ENCODE data around the gene CHERP.
A peak's percentile ranks its signal among the peaks of the same experiment; 100 is the strongest.
"Not testable (repeated sequence)": the region's sequence is repeated elsewhere in the genome, so short reads cannot be mapped to it uniquely, and the experiment has no call there.

The CHERP gene

DNA sequence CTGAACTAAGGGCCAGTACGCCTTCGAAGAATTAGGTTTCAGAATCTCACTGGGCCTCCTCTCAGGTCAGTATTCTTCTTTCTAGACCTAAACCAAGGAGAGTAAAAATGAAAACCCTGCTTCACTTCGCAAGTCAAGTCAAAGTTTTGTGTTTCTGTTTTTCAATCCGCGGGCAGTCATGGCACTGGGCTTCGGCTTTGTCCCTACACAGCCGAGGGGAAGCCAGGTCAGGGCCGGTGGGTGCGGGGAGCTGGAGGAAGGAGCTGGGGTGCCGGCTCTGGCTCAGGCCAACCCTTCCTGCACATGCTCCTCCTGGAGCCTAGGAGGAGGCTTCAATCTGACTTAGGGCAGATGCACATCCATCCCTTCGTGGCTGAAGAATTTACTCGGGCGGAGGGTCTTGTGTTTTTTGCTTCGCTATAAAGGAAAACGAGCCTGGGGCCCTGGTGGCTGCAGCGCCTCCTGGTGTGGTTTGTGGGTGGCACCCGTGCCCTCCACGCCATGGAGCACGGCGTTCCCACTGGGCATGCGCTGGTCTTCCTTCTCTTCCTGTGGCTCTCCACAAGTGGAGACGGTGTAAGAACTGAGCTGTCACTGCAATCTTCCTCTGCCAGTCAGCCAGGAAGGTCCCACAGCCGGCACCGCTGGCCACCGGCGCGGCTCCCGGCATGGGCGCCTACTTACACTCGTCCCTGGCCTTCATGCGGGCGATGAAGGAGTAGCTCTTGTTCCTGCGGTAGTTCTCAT, 23.6 kb downstream of the CHERP start:
- no peak for DNase-seq

DNA sequence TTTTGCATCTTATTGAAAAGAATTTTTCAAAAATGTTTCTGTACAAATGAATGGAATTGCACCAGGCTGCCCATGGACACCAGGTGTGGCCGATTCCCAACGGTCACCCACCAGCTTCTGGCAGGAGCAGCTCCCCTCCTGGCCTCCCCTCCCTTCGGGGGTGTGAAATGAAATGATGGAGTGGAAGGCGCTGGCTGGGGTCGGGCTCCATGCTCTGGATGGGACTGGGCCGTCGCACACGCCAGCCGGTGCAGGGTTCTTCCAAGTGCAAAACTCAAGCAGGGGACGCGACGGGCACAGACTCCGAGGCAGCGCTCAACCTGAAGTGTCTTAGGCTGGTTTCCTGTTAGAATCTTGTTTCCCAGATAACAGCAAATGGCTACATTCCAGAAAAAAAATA, 24.2 kb downstream of the CHERP start:
- DNase-seq, result no peak

DNA sequence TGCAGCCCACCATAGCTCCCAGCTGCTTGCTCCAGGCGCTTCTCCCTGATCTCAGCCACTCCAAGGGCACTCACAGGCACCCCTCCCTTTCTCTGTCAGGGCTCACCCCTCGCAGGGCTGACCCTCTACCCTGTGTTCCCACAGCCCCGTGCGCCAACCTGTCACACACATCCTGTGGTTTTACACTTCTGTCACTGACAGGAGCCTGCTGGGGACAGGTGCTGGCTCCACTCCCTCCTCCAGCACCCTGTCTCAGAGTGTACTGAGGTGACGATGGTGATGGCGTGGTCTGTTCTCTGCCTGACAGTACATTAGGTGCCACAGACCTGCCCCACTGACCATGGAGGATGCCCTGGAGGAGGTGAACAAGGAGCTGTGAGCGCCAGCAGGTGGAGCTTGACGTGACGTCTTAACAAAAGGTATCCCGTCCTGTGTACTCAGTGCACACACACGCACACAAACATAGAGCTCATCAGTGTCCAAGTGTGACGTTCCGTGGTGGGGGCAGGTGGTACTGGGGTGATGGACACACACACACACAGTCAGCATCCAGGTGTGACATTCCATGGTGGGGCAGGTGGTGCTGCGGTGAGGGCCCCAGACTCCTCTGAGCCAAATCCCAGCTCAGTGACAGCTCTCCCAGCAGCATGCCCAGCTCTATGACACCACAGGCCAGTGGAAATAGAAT, 25.2 kb downstream of the CHERP start:
- DNase-seq, result no peak

DNA sequence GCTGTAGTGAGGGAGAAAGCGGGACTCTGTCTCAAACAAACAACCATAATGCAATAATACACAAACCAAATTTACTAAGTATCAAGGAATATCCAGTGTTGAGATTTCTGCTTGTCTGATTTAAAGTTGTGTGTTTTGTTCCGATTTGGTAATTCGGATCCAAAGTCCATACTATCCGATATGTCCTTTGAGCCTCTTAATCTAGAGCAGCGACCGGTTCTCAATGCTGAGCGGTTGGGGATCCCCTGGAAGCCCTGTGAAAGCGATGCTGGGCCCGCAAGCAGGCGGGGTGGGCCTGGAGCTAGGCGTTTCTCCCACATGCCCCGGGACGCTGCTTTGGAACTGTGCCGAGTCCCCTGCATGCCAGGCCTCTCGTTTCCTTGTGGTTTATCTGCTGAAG, 25.9 kb downstream of the CHERP start:
- DNase-seq, result no peak

DNA sequence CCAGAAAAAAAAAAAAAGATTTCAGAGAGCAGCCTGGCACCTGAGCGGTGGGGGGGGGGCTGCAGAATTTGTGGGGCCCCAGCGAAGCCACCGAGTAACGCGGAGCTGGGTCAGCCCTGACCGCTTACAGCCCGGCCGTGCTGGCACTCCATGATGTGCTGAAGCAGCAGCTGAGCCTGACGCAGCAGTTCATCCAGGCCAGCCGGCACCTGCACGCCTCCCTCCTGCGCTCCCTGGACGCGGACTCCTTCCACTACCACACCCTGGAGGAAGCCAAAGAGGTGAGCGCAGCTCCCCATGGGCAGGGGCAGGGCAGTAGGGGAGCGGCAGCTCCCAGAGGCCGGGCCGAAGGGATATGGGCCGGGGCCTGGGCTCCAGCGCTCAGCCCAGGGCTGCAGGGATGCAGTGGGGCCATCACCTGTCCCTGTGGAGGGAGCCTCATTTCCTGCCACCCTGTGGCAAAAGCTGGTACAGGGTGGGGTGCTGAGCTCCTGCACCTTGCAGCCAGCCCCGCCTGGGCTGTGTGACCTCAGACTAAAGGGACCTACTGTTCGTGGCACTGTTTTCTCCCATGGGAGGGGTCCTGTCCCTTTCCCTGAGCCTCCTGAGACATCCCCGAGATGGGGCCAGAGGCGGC, 27.7 kb downstream of the CHERP start:
- no peak for DNase-seq

DNA sequence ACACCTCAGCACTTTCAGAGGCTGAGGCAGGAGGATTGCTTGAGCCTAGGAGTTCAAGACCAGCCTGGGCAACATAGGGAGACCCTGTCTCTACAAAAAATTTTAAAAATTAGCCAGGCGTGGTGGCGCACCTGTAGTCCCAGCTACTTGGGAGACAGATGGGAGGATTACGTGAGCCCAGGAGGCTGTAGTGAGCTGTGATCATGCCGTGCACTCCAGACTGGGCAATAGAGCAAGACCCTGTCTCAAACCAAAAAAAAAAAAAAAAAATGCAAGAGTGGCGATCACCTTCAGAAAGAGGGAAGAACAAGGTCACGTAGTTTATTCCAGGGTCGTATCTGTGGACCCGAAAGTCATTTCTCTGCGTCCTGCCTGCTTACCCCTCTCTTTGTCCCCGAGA, 29.6 kb downstream of the CHERP start:
- not testable (repeated sequence) for DNase-seq

DNA sequence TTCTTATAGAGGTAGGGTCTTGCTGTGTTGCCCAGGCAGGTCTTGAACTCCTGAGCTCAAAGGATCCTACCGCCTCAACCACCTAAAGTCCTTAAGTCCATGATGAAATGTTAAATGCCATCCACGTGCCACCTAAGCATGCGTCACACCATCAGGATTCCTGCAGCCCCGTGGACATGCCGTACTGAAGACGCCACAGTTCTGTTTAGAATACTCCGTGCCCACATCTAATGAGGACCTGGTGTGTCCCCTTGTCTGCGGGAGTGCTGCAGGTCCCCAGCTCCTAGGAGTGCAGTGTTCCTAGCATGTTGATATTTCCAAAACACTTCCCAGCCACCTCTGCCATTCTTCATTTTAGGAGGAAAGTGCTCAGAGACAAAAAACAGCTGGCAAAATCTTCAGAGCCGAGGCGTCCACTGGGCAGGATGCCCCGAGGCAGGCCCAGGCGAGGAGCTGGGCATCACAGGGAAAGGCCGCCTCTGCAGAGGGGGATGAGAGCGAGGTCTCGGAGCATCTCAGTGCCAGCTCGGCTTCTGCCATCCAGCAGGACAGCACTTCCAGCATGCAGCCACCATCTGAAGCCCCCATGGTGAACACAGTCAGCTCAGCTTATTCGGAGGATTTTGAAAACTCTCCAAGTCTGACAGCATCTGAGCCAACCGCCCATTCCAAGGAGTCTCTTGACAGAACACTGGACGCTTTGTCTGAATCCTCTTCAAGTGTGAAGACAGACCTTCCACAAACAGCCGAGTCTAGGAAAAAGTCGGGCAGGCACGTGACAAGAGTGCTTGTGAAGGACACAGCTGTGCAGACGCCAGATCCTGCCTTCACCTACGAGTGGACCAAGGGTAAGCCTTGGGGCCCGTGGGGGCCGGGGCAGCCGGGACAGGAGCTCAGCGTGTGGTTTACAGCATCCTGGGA, 32.8 kb downstream of the CHERP start:
- no peak for DNase-seq

DNA sequence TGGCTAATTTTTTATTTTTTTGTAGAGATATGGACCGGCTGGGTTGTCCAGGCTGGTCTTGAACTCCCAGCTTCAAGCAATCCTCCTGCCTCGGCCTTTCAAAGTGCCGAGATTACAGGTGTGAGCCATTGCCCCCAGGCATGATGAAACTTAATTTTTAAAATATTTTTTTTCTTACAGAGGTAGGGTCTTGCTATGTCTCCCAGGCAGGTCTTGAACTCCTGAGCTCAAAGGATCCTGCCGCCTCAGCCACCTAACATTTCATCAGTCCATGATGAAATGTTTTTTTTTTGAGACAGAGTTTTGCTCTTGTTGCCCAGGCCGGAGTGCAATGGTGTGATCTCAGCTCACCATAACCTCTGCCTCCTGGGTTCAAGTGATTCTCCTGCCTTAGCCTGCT, 33.7 kb downstream of the CHERP start:
- no peak for DNase-seq

DNA sequence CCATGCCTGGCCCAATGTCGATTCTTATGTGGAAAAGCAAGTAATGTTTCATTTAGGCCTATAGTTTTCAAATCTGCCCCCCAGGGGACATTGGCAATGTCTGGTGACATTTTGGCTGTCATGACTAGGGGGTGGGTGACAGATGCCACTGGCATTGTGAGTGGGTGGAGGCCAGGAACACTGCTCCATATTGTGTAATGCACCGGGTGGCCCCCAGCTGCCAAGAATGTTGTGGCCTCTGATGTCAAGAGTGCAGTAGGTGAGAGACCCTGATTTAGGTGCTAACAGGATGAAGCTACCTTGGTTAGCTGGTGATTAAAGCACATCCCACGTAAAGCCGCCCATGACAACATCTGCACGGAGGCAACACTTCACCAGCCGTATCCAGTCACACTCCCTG, 35.3 kb downstream of the CHERP start:
- no peak for DNase-seq

DNA sequence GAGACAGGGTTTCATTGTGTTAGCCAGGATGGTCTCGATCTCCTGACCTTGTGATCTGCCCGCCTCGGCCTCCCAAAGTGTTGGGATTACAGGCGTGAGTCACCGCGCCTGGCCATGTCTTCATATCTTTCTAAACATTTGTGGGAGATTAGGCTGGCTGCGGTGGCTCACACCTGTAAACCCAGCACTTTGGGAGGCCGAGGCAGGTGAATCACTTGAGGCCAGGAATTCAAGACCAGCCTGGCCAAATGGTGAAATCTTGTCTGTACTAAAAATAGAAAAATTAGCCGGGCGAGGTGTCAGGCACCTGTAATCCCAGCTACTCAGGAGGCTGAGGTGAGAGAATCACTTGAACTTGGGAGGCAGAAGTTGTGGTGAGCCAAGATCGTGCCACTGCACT, 36.1 kb downstream of the CHERP start:
- DNase-seq, result not testable (repeated sequence)

DNA sequence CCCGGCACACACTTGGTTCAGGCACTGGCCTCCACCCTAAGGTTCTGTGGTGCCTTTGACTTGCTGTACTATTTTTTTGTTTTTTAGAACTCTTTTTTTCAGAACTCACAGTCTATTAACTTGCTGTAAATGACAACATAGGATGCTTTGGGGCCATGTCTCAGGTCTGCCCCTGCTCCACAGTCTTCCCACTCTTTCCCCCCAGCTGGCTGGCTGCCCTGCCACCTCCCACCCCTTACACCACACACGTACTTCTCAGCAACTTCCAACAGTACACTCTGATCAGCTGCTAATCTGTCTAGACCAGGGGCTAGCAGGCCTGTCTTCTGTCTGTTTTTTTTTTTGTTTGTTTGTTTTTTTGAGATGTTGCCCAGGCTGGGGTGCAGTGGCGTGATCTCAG, 38.0 kb downstream of the CHERP start:
- no peak for DNase-seq

DNA sequence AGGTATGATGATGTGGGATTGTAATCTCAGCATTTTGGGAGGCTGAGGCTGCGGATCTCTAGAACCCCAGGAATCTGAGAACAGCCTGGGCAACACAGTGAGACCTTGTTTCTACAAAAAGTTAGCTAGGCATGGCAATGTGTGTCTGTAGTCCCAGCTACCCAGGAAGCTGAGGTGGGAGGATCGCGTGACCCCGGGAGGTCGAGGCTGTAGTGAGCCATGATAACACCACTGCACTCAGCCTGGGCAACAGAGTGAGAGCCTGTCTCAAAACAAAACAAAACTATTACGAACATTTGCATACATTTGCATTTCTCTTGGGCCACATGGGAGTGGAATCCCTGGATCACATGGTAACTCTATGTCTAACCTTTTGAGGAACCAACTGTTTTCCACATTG, 44.4 kb downstream of the CHERP start:
- no peak for DNase-seq

DNA sequence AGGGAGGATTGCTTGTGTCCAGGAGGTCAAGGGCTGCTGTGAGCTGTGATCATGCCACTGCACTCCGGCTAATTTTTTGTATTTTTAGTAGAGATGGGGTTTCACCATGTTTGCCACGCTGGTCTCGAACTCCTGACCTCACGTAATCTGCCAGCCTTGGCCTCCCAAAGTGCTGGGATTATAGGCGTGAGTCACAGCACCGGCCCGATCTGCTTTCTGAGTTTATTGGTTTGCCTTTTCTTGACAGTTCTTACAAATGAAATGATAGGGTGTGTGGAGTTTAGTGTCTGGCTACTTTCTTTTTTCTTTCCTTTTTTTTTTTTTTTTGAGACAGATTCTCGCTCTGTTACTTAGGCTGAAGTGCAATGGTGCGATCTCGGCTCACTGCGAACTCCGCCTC, 45.2 kb downstream of the CHERP start:
- no peak for DNase-seq

DNA sequence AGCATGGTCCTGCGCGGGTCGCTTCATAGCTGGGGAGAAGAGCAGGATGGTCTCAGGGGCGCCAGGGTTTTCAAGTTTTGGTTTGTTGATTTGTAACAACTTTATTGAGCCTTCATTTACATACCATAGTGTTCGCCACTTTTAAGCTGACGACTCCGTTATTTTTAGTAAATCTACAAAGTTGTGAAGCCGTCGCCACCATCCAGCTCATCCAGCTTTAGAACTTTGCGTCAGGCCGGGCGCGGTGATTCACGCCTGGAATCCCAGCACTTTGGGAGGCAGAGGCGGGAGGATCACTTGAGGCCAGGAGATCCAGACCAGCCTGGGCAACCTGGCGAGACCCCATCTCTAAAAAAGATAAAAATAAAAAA, 45.6 kb downstream of the CHERP start:
- no peak for DNase-seq

DNA sequence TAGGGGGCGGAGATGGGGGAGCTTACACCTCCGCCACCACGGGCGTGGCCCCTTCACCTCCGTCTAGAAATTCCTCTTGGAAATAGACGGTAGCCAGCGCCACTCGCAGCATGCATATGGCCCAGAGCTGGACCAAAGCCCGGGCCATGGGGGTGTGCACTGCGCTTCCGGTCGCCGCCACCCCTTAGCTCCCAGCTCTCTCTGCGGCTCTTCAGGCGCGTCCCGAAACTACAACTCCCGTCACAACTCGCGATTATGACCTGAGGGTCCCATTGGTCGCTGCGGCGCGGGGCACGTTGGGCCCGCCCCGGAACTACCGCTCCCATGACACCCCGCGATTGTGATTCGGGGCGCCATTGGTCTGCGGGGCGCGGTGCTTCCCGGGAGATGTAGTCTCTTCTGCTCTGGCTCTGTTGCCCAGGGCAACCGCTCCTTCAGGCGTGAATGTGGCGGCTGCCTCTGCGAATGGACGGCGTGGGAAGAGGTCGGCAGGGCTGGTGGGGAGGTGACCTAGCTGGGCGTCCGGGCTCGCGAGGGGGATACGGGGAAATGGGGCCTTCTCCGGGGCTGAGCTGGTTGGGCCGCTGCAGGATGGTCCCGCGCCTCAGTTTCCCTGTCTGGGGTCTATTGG, 46.1 kb downstream of the CHERP start, which contains the start of the genes C19orf44 and CALR3:
Gene C19orf44, plus strand, starts transcription at position 413 of the 631 bp plus-strand sequence. CDS start 4,399 bp downstream, outside the sequence.
Gene CALR3, minus strand, starts transcription at position 186 of the 631 bp plus-strand sequence. Its CDS starts 38 bp downstream, at position 148.
- peak; percentile 100 for DNase-seq

DNA sequence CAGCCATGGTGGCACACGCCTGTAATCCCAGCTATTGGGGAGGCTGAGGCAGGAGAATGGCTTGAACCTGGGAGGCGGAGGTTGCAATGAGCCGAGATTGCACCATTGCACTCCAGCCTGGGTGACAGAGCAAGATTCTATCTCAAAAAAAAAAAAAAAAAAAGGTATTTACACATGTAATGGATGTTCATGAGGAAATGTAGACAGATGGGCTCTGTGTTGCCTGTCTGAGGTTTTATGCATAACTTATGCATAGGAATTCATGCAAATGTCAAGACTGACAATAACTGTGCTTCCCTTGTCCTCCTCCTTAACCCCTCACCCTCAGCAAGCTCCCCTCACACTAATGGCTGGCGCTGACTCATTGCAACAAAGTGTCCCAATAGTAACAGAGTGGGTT, 55.8 kb downstream of the CHERP start:
- peak; percentile 32 for DNase-seq

DNA sequence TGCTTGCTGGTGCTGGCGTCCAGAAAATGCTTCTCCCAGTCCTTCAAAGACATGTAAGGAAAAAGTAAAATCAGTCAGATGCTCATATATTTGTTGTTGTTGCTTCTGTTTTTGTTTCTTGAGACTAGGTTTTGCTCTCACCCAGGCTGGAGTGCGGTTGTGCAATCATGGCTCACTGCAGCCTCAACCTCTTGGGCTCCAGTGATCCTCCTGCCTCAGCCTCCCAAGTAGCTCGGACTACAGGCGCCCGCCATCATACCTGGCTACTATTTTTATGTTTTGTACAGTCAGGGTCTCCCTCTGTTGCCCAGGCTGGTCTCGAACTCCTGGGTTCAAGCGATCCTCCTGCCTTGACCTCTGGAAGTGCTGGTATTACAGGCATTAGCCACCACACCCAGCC, 59.5 kb downstream of the CHERP start:
- DNase-seq, result no peak

DNA sequence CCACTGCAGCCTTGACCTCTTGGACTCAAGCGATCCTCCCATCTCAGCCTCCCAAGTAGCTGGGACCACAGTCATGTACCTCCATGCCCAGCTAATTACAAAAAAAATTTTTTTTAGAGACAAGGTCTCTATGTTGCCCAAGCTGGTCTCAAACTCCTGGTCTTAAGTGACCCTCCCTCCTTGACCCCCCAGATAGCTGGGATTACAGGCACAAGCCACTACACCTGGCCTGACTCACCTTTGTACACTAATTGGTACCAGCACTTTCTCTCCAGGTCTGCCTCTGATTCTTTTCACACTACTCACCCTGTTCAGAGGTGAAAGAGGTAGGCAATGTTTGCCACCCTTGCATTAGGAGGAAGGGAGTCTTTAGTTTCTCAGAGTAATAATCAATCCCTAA, 64.9 kb downstream of the CHERP start:
- no peak for DNase-seq

DNA sequence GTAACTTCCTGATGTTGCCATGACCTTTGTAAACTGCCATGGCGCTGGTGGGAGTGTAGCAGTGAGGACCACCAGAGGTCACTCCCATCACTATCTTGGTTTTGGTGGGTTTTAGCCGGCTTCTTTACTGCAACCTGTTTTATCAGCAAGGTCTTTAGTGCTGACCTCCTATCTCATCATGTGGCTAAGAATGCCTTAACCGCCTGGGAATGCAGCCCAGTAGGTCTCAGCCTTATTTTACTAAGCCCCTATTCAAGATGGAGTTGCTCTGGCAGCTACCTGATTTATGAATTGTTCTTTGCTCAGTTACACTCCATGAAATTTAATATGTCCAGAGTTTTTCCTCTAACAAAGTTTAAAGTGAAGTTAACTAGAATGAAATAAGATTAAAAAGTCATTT, 65.8 kb downstream of the CHERP start:
- peak; percentile 78 for DNase-seq

DNA sequence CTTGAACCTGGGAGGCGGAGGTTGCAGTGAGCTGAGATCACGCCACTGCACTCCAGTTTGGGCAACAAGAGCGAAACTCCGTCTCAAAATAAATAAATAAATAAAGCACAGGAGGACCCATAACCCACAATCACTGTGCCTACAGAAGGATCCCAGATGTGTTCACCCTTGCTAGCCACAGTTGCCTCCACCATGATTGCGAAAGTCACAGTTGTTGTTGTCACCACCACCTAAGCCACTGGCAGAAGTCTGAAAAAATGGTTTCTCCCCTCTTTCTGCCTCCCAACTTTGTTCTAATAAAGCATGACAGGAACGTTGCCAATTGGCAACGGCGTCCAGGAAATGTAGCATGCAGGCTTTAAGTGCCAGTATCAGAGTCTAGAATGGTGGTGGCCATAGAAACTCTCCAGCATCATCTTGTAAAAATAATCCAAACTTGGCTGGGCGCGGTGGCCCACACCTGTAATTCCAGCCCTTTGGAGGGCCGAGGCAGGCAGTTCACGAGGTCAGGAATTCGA, 68.3 kb downstream of the CHERP start:
- DNase-seq, result no peak

DNA sequence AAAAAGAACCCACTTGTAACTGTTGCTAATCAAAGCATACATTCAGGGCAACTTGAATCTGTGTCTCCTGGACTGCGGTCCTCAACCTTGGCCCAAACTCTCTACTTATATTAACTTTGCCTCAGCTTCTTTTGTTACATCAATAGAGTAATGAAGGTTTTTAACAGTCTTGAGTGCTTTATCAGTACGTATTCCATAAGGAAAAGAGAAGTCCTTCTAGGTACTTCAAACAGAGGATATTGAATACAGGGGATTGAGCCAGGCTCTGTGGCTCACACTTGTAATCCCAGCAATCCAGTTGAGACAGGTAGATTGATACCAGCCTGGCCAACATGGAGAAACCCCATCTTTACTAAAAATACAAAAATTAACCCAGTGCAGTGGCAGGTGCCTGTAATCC, 69.2 kb downstream of the CHERP start:
- DNase-seq, result no peak

DNA sequence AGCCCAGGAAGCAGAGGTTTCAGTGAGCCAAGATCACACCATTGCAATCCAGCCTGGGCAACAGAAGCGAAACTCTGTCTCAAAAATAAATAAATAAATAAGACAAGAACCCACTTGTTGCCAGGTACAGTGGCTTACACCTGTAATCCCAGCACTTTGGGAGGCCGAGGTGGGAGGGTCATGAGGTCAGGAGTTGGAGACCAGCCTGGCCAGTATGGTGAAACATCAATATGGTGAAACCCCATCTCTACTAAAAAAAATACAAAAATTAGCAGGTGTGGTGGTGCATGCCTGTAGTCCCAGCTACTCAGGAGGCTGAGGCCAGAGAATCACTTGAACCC, 69.7 kb downstream of the CHERP start:
- DNase-seq, result not testable (repeated sequence)

All from OCI-M1 (cell line).